Measurements from ENCODE around the gene ABI3BP.

Gene ABI3BP

DNA sequence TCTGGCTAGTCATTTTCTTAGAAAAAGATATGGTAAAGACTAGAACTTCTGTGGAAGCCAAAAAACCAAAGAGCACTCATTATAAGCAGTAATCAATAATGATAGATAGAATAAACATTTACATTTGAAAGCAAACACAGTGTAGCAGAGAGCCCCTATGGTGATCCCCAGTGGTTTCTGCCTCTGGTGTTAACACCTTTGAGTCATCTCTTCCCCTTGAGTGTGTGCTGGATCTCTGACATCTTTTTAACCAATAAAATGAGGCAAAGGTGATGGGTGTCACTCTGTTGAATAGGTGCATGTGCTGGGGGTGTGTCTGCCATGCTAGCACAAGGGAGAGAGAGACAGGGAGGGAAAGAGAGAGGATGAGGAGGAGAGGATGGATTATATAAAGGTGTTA lies 162.3 kb downstream of the ABI3BP start:
- DNase-seq = no peak

DNA sequence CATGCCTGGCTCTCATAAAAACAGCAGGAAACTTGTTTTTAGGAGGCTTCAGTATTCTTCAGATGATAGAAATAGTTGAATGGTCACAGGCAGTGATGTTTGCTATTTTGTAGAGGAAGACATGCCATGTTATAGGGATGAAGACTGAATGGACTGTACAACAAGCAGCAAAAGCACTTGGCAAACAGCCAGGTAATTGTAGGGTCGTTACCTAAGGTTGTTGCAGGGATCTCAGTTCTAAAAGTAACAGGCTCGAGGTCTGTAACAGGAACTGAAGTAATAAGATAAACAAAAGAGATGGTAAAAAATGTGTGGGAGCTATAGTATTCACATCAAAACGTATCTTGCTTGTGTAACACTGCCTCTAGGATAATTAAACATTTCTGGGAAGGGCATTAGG lies 167.6 kb downstream of the ABI3BP start:
- no peak for DNase-seq

DNA sequence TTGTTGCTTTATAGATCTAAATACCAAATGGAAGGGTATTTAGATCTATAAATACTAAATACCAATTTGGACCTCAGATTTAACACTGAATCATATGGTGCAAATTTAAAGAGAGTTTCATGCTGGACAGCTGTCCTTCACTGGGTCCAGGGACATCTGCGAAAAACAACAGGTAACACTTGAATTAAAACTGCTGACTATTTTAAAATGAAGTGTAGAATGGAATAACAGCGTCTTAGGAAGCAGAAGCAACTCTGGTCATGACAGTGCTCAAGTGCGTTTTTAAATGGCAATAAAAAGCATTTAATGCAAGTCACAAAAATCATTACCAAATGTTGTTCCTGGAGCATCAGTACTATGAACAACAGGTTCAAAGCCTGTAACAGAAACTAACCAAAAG lies 177.6 kb downstream of the ABI3BP start:
- no peak for DNase-seq

DNA sequence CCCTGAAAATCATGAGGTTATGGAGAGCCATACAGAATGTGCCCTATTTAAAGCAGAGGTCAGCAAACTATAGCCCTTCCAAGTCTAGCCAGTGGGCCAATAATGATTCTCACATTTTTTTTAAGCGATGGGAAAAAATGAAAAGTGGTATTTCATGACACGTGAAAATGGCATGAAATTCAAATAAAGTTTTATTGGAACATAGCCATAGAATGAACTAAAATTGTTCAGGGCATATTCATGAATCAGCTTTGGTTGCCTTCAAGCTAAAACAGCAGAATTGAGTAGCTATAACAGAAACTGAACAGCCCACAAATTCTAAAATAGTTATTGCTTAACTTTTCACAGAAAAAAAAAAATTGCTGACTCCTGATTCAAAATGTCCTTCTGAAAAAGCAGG lies 179.4 kb downstream of the ABI3BP start:
- no peak for DNase-seq

DNA sequence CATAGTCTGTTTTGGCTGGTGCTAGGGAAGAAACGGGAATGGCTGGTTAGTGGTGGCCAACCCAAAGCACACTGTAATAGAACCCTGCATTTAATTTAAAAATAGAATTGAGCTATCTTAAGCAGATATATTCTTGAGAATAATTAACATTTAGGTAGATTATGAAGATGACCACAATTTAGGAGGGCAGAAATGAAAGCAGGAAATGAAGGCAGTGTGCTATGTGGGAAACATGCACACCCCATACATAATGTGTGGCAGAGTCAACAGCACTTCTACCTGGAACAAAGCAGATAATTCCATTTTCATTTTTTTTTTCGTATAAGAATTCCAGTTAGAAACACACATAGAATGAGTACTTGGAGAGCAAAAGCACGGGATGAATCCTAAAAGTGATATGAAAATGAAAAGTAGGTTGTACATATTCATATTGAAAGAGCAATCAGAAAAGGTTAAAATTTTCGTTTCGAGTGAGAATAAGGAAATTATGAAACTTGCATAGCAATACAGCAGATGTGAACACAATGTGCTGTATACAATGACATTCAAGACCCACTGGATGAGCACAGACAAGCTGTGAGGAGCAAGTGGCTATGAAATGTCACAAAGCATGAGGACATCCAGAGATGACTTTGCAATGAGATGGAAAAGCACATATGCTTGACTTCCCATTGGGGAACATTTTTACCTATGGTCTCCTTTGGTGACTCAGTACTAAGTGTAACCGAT lies 181.3 kb downstream of the ABI3BP start:
- no peak for DNase-seq

DNA sequence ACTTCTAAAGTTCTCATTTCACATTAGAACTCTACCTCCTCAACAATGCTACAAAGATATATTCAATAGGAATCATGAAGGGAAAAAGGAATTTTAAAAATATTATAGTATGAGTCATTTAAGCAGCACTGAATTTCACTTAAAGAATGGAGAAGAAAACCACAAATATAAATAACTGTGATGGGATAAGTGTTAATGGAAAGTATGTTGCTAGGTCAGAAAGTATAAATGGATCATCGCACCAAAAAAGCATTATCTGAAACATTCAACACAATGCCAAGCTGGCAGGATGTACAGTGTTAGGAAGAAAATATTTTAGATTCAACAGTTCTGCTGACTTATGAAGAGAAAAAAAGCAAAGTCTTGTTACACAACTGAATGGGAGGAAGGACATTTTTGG lies 182.6 kb downstream of the ABI3BP start:
- no peak for DNase-seq

DNA sequence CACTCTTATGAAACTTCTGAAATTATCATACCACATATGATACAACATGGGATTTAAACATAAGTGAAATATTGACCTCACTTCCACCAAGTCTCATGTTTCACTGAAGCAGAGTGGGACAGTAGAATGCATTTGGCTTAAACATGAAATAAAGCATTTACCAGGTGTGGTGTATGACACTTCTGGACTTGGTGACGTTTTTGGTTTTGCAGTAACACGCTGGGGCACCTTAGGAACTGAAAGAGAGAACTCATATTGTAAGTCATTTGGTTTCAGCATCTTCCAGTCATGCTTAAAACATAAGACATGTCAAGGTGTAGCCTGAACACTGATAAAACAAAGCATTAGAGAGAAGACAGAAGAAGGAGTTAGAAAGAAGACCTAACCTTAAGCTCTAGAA lies 188.6 kb downstream of the ABI3BP start:
- no peak for DNase-seq

DNA sequence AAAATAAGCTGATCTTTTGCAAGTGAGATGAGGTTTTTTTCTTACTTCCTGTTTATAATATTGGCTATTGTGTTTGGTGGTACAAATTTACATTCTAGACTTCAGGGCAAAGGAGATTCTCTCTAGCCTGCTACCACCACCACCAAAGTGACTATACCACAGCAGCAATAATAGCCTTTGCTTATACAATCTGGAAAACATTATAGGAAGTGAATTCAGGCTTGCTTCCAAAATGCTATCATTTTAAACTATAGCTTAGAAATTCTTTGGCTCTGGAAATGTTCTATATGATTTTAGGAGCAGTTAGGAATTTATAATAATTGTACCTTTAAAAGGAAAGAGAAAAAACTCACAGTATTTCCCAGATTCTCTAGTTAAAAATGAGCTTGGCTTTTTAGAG lies 189.5 kb downstream of the ABI3BP start:
- no peak for DNase-seq

DNA sequence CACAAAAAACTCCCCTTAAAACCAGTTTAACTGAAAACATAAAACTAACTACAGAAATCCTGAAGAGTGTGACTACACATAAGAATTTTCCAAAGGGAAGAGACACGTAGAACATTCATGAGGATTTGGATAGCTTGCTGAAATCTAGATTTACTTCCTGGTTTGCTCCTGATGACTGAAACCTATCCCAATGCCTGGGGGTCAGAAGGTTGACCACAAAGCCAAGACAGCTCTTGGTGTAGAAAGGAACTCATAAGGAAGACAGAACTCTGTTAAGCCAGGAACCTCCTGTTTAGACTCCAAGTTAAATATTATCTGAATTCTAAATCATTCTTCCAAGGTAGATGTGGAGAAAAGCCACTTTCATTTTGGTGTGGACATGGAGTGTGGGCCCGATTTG lies 191.1 kb downstream of the ABI3BP start:
- DNase-seq = no peak

DNA sequence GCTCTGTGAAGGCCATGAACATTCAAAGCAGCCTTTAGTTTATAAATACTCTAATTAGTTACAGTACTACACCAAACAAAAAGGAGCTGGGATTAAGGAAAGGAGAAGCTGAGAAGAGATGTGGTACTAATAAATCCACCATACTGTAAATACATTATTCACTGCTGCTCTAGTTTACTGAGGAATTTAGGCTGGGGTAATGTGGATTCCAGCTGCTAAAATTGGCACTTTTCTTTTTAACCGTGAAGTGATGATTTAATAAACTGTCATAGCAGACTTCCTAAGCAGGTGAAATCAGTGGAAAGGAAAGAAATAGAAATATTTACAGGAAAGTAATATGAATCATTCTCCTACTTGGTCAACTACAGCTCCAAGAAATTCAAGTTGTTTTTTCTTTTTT lies 195.2 kb downstream of the ABI3BP start:
- DNase-seq = no peak

DNA sequence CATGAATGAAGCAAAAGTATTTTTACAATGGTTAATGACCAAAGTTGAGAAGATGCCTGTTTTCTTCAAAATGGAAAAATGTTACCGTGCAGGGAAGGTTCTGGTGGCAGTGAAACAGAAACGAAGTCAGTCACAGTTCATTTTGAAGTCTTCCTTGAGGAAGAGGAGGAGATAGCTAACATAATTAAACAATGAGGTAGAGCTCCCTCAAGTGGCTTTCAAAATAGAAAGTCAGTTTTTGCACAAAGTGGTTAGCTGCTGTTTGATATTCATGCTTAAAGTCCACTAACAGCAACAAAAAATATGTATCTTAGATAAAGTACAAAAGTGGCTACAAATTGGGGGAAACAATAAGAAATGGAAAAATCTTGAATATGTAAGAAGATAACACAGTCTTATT lies 196.7 kb downstream of the ABI3BP start:
- DNase-seq = peak in 3 of 4 experiments; percentile 9 to 38 (median 35)

DNA sequence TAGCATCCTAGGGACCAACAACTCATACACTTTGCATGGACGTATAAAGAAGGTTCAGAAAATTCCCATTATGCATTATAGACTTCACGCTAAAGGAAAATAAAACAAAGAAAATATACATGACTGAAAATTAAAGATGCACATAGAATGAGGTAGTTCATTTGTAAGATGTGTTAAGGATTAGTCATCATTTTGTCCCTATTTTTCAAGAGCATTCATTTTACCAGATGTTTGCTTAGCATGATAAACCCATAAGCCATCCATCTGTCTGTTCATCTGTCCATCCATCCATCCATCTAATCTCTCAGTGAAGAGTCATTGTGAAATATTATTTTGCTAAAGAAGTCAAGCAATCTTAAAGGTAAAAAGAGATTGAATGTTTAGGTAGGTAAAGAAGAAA lies 203.6 kb downstream of the ABI3BP start:
- no peak for DNase-seq

DNA sequence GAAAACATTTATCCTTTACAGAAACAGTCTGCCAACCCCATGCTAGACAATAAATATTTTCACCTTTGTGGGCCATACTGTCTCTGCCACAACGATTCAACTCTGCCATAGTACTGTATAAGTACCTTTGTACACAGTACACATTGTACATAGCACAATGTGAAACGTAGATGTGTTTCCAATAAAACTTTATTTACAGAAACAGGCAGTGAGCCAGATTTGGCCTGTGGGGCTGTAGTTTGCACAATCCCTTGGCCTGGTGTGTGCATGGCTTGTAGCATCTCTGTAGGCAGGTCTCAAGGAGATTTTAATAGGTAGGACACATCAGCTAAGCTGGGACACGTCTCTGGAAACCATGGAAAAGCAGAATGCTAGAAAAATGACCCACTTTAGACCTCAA lies 209.6 kb downstream of the ABI3BP start:
- DNase-seq = no peak

DNA sequence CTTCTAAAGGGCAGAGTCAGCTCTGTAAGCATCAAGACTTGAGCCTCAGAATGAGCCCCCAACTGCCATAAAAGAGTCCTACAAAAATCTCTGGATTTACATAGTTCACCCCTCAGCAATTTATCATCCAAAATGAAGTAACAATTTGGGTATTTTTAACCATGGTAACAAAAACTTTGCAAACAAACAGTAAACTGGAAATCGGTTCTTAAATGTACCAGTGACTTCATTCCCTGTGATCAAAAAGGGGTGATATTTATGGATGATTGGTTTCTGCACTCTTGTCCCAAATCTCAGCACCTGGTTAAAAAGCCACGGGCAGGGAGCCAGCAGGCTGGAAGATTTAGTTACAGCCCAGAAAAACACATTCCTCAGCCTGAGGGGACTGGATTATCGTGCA lies 210.3 kb downstream of the ABI3BP start:
- no peak for DNase-seq

DNA sequence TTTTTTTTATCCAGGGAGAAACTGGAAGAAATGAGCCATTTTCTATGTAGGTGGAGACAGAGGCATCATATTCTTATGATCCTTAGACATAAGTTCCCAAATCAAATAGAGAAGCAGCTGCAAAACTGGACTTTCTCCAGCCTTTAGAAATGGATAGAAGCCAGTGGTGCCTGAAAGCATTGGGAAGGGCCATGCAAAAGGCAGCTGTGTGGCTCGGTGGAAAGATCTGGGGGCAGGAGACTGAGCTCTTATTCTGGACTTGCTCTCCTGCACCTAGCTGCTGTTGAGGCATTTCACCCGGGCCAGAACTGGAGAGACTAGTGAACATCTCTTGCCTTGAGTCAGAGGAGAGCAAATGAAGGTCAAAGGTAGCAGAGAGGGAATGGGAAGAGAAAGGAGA lies 210.9 kb downstream of the ABI3BP start:
- DNase-seq = peak in 1 of 4 experiments; percentile 10

DNA sequence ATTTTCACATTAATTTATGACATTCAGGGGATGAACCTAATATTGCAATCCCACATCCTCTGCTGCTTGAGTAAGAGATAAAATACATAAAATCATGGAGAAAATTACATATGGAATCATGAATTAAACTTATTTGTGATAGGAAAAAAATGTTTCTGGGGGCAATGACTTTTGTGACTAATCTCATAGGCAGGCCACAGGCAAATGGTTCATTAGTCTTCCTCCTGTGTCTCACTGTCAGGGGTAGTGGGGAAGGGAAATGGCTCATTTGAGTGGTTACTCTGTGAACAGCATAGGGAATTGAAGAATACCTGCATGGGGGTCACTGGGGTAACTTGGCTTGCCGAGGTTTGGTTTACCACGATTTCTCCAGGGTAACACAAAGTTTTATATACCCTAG lies 211.9 kb downstream of the ABI3BP start:
- DNase-seq = no peak

DNA sequence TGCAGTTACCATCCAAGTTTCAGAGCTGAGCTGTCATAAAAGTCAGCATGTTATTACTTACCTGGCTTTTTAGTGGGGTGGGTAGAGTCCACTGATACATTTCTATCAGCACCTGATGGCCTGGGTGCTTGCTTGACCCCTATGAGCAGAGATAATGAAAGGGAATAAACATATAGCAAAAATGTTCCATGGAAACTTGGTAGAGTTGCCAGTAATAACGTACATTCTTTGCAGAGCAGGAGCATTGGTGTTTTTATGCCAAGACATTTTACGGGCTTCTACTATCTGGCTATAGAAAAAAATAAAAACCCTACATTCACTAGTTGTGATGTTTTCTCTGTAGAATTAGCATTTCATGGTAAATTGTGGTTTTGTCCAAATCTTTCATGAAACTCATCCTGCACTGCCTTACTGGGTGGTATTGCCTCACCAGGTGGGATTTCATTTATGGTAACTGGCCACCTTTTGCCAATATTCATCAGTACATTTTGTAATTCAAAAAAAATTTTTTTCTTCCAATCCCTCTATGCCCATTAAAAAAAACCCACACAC lies 213.1 kb downstream of the ABI3BP start:
- DNase-seq = no peak

DNA sequence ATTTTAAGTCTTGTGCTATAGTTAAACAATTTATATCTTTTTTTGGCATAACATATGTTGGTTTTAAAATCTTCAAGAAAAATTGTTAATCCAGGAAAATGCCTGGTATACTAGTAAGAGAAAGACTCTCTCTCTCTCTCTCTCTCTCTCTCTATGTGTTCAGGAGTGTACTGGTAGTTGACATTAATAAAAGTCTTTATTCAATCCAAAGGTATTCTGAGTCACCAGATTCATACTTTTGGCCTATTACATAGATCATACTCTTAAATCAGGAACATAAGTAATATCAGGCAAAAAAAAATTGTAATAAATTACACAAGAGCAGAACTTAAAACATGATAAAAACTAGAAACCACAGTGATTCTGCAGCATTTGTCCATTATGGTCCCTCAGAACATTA lies 213.7 kb downstream of the ABI3BP start:
- no peak for DNase-seq

DNA sequence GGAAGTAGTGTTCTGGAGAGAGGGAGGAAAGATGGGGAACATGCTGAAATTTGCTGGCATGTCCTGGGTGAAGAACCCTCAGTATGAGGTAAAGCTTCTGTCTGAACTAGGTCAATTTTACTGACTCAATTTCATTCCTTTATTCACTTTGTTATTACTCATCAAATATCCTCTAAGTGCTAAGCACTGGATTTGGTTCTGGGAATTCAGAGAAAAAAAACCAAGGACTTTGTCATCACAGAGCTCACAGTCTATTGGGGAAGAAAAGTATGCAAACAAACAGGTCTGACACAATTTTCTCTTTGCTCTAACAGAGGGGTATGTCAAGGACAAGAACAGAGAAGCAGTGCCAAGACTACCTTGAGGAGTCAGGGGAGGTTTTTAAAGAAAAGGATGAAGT lies 215.9 kb downstream of the ABI3BP start:
- DNase-seq = no peak

DNA sequence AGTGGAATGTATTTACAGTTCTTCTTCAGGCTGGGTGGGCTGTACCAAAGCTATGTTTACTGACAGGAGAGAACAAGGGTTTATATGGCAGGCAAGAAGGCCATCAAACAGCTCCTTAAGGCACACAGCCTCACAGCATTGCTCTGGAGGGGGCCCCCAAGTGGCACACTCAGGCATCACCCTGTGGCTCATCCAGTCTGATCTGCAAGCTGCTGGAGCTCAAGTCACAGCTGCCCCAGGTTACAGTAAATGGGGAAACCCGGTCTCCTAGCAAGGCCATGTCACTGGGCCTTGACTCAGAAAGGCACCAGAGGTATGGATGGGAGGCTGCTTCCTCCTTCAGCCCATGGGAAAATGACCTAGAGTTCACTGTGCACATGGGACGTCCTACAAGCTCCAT lies 216.5 kb downstream of the ABI3BP start:
- peak in 2 of 4 experiments; percentile 18 to 40 for DNase-seq

DNA sequence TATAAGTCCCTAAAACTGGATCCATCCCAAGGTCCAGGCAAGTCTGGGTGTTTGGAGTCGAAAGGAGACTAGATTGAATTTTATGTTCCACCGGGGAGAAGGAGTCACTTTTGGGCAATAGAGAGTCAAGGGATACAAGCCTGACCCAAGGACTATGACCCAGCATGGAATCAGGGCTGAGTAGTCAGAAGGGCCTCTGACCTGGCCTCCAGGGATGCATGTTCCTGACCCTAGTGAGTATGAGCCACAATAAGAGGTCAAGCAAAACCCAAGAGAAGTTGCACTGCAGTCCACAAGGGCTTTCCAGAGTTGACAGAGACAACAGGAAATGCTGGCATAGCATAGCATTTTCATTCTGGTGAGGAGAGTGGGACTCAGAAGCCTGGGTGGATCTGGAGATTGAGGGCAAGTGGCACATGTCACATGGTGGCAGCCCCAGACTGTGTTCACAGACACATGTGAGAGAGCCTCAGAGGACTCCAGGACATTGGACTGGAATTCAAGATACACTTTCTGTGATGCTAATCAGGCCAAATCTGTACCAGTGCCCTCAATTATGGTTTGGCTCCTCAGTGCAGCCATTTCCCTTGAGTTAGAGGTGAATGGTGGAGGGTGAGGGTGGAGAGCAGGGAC lies 217.0 kb downstream of the ABI3BP start:
- no peak for DNase-seq

DNA sequence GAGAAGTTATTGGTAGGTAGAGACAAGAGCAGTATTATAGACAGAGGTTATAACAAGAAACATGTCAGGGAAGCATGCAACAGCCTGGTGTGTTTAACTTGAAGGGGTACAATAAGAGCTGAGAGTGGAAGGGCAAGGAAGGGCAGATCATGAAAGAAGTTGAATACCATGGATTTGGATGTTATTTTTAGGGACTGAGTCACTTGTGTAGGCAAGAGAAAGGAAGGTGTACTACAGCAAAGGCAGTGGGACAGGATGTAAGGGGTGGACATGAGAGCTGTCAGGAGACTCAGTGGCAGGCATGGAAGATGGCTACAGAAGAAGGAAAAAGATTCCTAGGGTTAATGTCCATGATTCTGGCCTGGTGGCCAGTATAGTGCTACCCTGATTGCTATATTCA lies 217.6 kb downstream of the ABI3BP start:
- no peak for DNase-seq

DNA sequence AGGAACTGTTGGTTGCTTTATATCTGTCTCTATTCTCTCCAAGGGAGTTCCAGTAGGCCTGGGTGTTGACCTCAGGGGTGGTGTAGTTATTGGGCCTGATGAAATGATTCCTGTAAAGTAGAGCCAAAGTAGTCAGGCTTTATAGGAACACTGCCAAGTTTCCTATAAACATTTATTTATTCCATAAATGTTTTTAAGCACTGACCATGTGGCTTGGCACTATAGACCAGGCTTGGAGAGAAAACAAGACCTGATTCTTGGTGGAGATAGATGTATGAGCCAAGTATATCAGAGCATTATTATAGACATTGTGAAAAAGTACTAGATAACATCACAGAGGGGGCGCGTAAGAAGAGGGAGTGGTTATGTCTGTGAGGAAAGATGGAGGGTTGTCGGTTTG lies 218.0 kb downstream of the ABI3BP start:
- DNase-seq = no peak

DNA sequence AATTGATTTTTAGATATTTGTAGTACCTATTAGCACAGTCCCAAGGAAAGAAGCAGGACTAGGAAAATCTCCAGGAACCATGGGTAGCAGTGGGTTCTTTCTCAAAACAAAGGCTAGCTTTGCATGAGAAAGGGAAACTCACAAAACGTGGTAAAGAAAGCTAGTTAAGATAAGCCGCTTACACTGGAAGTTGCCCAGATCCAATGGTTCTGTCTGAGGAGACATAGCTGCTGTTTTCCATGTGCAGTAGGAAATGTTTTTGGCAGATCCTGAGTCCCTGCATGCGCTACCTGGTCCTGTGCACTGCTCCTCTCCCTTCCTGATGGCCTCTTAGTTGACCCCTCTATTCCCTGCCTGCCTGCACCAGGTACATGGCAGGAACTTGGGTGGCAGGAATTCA lies 223.5 kb downstream of the ABI3BP start:
- no peak for DNase-seq

DNA sequence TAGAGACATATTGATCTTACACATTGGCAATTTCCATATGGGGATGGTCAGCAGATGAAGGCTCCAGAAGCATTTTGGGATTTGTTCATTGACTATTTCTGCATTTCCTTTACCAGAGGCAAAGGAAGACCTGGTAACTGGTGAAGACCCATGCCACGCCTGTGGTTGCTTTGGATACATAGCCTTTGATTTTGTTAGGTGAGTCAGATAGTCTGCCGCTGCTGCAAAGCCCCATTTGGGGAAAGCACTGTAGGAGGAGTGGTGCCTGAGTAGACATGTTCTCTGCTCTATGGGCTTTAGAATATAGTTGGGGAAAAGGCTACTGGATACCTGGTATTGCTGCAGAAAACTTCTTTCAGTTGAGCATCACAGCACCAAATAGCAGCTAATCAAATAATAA lies 227.2 kb downstream of the ABI3BP start:
- DNase-seq = no peak

Data from suppressor macrophage (primary cell).